Stimulated activated CD8-positive, alpha-beta memory T cell treated with anti-CD3 and anti-CD28 coated beads, Interleukin-7, amount 100 ng/mL, for 1 hour (primary cell): Measurements from ENCODE around the gene SLC19A1.
"Not testable (repeated sequence)": the region's sequence is repeated elsewhere in the genome, so short reads cannot be mapped to it uniquely, and the experiment has no call there.

Source experiments
- DNase-seq, 2 donors: peaks; one replicate each; pipeline ENCODE4 v3.0.0-alpha.2; 2020; ENCODE audit warnings: low read depth in 2 of 2

SLC19A1 gene

GRCh38 chr21:45576838-45577737 is 34.8 kb upstream of the SLC19A1 start:
- DNase-seq: no peak

DNA sequence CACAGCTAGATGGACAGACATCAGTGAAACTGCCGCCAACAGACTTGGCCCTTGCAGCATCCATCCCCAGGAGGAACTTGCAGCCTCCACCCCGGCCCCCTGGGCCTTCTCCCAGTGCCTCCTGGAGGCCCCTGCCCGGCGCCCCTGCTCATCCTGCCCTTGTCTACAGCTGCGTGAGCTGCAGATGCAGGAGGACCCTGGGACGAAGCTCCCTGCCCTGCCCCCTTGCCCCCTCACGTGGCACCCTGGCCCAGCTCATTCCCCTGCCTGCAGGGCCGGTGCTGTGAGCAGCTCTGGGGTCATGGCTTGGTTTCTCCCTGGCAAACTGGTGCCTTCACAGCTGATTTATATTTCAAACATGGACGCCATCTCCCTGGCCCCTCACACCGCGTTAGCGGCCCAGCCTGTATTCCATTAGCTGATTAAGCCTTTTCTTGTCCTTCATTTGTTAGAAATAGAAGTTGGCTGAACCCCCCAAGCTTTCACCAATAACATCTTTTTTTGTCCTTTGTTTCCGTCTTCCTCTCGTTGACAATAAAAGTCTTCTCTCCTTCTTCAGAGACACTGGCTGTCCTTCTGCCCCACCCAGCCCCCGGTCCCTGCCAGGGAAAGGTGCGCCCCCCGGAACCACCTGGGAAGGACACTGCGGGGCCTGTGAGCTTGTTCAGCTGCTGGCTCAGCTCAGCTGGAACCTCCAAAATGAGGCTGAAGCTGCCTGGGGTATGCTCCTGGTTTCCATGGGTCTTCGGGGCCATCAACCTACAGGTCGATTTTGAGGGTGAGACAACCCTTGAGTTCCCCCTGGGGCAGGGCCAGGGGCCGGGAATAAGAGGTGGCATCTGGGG is 34.0 kb upstream of the SLC19A1 start:
- no peak for DNase-seq

- DNase-seq: no peak
Measured at GRCh38 chr21:45575304-45575992, 33.2 kb upstream of the SLC19A1 start.

GRCh38 chr21:45574691-45575090 is 32.5 kb upstream of the SLC19A1 start:
- no peak for DNase-seq

GRCh38 chr21:45574081-45574501 is 31.9 kb upstream of the SLC19A1 start:
- DNase-seq: no peak

- DNase-seq: no peak
Measured at GRCh38 chr21:45573452-45574035, 31.3 kb upstream of the SLC19A1 start.

DNA sequence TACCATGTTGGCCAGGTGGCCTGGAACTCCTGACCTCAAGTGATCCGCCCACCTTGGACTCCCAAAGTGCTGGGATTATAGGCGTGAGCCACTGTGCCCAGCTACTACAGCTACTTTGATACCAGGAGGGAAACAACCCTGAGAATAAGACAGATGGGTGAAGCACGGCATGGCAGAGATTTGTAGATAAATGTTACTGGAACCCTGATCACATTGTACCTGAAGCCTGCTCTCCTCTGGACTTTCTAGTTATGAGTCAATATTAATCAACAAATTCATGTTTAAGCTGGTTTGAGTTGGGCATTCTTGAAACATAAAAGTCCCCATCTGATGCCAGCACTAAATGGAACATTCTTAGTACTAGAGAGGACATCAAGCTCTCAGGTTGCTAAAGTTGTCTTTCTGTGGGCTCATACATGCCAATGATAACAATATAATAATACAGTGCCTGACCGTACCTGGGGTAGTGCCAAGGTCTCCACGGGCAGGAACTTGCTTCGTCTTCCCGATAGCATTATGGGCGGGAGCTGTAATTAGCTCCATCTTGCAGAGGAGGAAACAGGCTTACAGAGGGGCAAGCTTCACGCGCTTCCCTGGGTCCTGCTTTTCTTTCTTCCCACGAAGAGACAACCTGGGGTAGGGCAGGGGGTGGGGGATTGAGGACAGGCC is 30.7 kb upstream of the SLC19A1 start:
- no peak for DNase-seq

GRCh38 chr21:45572231-45572630 is 30.0 kb upstream of the SLC19A1 start:
- DNase-seq: no peak

- DNase-seq: no peak
Measured at GRCh38 chr21:45571641-45572040, 29.4 kb upstream of the SLC19A1 start.

- no peak for DNase-seq
Measured at GRCh38 chr21:45570826-45571601, 28.8 kb upstream of the SLC19A1 start.

- no peak for DNase-seq
Measured at GRCh38 chr21:45570071-45570470, 27.8 kb upstream of the SLC19A1 start.

DNA sequence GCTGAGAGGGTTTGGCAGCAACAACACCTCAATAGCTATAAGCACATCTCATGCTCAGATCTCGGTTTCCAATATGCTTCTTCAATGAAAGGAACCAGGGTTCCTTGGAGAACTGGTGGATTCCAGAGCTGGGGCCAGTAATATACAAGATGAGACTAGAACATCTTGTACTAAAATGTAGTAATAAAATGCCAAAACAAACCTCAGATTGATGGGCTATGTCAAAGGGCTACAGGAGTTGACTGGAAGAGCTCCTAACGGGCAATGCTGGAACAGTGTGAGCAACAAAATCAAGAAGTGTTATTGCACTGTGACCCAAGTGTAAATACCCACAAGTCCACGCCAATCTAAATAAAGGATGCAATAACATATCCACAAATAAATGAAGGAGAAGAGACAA is 26.1 kb upstream of the SLC19A1 start:
- DNase-seq: no peak

DNA sequence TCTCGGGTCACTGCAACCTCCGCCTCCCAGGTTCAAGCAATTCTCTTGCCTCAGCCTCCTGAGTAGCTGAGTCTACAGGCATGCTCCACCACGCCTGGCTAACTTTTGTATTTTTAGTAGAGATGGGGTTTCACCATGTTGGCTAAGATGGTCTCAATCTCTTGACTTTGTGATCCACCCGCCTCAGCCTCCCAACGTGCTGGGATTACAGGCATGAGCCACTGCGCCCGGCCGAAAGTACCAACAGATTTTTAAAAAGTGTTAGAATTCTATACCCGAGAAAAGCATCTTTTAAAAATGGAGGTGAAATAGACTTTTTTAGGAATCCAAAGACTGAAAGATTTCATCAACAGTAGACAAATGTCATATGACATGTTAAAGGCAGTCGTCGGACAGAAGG is 21.9 kb upstream of the SLC19A1 start:
- DNase-seq: not testable (repeated sequence)

- DNase-seq: no peak
Measured at GRCh38 chr21:45562965-45563364, 20.7 kb upstream of the SLC19A1 start.

- DNase-seq: no peak
Measured at GRCh38 chr21:45562402-45562801, 20.2 kb upstream of the SLC19A1 start.

GRCh38 chr21:45561241-45561640 is 19.0 kb upstream of the SLC19A1 start:
- not testable (repeated sequence) for DNase-seq

GRCh38 chr21:45560106-45561021 is 18.1 kb upstream of the SLC19A1 start:
- no peak for DNase-seq

DNA sequence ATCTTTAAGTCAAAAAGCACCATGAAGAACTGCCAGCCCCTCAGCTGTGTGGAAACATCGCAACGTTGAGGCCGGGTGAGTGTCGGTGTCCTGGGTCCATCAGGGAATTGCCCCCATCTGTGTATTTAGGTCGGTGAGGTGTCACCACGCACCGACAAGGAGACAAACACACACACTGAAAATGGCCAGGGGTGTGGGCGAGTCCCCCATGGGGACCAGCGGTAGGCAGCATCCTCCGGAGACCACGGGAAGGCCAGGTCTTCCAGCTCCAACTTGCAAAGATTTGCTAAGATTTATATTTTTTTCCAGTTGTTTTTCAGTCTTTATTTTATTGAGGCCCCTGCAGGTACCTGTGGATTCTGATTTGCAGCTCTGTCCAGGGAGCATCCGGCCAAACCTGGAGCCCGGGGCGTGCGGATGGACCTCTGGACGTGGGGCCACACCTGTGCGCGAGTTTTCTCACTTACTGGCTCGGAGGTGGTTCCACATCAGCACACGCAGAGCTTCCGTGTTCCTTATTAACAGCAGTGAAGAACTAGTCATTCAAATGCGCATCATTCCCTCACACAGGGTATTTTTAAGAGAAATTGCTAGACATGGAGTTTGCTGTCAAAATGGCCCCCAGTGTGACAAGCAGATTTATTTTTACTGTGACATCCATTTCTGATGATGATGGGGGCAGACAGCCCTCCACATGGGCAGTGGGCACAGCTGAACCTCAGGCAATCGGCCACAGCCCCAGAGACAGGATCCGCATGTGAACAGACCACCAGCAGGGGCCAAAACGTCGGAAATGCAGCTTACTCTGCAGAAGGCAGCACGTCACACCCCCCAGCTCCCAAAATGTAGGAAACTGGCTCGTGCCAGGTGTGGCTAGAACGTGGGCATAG is 17.2 kb upstream of the SLC19A1 start:
- no peak for DNase-seq
